Right ventricle myocardium superior (tissue), 1 donor: Measurements from ENCODE around the gene P2RY6. TPM values are rescaled to one million over a fixed set of nuclear protein-coding genes. Genes with fewer than 3 reads are reported as not detected.
"Not testable (repeated sequence)": the region's sequence is repeated elsewhere in the genome, so short reads cannot be mapped to it uniquely, and the experiment has no call there.

Source experiments
- ATAC-seq: fragments of 200-7000 bp; cut with Tn5 transposase; one replicate; pipeline ENCODE4 v1.9.1; 2020; ENCODE audit warnings: mild to moderate bottlenecking; ENCODE audit not compliant: poor library complexity
- DNase-seq: peaks from one replicate; pipeline ENCODE4 v3.0.0-alpha.2; 2020
- intact Hi-C: fragments of 100-400 bp; cut with DNase I; formaldehyde crosslinking; loops from one replicate; pipeline ENCODE4 v1.11.2; 2022
- long read RNA-seq: library from polyadenylated mRNA; unstranded; transcript quantifications from one replicate; pipeline ENCODE4 v2.0.0, GENCODE V29; 2021
- total RNA-seq: library from RNA; stranded (reverse); fragmentation: NEBNext Ultra II Directional; extraction: Animal tissue kit (Norgen Biotek cat#: 25700); gene quantifications from one replicate; pipeline ENCODE4 v1.2.1, GENCODE V29; 2021
- donor health status: DM: no; HTN: yes; CAD: no; lungs with severe emphysema.

P2RY6 gene, protein sequence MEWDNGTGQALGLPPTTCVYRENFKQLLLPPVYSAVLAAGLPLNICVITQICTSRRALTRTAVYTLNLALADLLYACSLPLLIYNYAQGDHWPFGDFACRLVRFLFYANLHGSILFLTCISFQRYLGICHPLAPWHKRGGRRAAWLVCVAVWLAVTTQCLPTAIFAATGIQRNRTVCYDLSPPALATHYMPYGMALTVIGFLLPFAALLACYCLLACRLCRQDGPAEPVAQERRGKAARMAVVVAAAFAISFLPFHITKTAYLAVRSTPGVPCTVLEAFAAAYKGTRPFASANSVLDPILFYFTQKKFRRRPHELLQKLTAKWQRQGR
- 2.1 TPM for total RNA-seq
- long read RNA-seq, partial matches to known transcripts: 0 of 1 reads
- long read RNA-seq, other reads (novel, unspliced or antisense): 0 of 1 reads

DNA sequence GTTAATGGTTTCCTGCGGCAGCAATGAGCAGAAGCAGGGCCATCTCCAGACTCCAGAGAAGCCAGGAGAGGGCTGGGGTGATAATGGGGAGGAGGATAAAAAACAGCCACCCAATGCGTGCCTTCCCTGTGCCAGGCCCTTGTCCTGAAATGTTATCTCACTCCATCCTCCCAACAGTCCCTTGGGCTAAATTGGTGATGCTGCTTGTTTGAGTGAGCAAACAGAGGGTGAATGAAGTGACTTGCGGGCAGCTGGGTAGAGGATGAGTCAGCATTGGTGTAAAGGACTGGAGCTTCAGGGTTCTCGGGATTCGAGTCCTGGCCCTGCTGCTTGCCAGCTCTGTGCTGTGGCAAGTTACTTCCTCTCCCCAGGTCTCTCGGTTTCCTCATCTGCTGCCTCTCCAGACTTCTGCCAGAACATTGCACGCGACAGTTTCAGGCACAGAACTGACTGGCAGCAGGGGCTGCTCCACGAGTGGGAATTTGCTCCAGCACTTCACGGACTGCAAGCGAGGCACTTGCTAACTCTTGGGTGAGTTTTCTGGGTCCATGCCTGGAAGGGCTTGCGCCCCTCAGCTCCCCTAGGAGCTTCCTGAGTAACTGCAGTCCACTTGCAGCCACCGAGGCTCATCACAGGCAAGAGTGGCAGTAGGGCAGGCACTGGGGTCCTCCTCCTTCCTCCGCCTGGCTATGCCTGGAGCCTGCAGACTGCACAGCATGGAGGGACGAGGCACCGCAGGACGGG is at the start of gene P2RY6:
Gene P2RY6, plus strand, starts transcription at position 403 of the 744 bp plus-strand sequence. CDS start 24,181 bp downstream, outside the sequence.
- intact Hi-C loops: no loop called here
- peak; percentile 71 for DNase-seq
- ATAC-seq: peak; percentile 59

DNA sequence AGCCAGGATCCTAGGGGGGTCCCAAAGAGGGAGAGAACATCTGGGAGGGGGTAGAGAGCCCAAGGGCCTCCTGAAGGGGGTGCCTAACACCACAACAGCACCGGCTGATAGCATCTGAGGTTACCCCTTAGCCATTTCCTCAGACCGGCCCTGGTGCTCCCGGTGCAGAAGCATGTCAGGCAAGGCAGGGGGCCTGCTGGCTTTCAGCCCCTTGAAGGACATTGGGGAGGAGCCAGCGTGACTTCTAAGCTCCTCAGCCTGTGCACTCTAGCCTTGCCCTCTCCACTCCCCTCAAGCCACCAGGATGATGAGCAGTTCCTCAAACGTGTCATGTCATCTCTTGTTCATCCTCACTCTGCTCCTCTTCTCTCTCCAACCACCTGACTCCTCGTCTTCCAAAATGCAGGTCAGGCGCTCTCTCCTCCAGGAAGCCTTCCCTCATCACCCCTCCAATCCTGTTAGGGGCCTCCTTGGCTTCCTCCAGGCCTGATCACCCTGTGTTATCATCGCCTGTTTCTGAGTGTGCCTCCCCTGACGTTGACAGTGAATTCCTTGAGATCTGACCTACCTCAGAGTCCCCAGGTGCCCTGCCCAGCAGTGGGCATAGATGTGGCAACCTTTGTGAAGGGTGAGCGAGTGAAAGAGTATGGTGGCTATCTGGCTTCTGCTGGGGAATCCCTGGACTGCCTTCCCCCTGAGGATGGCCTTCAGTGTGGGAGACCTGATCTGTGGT is 48.0 kb upstream of the P2RY6 start:
- DNase-seq (no peak), ATAC-seq (no peak)
- intact Hi-C loops: no loop called here

DNA sequence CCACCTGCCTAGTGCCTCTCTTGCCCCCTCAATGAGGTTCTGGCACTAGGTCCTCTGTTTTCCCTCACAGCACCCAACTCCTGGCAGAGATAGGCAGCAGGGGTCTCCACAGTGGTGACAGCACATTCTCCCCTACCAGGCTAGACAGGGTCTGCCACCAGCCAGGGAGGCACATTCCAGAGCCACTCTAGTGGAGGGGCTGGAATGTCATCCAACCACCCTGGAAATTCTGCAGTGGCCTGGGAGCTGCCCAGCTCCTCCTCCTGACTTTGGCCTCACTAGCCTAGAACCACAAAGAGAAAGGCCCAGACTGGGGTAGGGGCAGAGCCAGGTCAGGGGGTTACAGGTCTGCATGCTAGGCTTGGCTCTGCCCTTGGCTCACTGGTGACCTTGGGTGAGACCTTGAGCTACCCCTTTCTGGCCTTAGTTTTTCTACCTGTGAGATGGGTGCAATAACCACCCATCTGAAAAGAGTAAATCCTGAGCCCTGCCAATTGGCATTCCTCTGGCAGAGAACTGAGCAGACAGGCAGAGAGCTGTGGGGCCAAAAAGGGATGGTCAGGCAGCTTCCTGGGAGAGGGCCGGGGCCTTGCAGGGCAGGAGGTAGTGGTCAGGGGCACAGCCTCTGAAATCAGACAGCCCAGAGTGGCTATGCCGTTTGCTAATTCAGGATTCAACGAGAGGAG is 47.0 kb upstream of the P2RY6 start:
- intact Hi-C loops: no loop called here
- DNase-seq: no peak
- no peak for ATAC-seq

DNA sequence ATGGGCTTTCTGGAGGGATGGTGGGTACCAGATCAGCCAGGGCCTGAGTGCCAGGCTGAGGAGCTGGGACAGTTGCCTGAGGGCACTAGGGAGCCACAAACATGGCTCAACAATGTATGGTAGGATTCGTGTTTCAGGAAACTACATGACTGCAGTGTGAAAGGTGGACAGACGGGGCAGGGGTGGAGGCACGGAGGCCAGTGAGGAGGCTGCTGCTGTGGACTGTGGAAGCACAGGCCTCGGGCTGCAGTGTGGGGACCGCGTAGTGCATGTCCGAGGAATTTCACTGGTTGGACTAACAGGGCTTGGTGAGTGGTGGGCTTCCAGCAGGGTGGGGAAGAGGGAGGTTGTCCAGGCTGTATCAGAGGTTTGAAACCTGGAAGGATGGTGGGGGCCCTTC is 46.3 kb upstream of the P2RY6 start:
- no peak for DNase-seq
- ATAC-seq: no peak
- intact Hi-C loops: no loop called here

DNA sequence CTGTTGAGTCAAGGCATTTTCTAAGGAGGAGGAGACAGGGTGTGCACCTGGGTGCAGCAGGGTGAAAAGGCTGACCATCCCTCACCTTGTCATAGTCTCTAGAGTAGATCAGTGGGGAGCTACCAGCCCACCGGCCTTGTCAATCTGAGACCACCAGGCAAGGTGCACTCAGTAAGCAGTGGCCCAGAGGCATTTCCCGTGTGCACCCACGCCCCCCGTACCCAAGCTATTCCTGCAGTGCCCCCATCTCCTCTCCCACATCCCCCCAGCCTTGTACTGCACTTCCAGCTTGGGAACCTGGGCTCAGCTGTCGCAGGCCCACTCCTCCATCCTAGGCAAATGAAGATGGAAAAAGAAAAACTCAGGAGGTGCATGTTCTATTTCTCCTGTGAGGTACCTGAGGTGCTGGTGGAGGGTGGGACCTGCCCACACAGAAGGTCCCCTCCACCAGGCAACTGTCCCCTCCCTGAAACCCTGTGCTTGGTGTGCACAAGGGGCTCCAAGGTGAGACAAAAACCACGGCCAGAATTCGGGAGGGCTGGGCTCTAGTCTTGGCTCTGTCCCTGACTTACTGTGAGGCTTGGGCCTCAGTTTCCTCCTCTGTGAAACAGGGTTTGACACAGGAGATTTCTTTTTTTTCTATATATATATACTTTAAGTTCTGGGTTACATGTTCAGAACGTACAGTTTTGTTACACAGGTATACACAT is 45.7 kb upstream of the P2RY6 start:
- DNase-seq (no peak), ATAC-seq (no peak)
- intact Hi-C loops: no loop called here

DNA sequence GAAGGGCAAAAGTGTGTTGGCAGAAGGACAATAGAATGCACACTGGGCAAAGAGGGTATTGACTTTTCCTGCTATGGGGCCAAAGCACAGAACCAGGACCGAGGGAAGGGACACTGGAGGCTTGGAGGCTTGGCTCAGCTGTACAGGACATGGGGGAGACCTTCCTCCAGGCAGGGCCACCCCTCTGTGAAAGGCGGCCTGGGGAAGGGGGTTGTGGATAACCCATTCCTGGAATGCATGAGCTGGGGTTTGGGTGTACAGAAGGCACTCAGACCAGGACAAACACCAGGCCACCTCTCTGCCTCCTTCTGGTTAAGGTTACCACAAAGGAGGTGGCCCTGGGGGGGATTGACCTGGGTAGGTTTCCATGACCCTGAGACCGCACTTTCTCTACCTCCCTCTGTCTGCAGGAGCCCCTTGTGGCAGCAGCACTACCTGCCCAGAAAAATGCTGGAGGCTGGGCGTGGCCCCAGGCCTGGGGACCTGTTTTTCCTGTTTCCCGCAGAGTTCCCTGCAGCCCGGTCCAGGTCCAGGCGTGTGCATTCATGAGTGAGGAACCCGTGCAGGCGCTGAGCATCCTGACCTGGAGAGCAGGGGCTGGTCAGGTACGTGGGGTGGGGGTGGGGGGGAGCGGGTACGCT is 44.4 kb upstream of the P2RY6 start:
- intact Hi-C loops: no loop called here
- DNase-seq (no peak), ATAC-seq (no peak)

DNA sequence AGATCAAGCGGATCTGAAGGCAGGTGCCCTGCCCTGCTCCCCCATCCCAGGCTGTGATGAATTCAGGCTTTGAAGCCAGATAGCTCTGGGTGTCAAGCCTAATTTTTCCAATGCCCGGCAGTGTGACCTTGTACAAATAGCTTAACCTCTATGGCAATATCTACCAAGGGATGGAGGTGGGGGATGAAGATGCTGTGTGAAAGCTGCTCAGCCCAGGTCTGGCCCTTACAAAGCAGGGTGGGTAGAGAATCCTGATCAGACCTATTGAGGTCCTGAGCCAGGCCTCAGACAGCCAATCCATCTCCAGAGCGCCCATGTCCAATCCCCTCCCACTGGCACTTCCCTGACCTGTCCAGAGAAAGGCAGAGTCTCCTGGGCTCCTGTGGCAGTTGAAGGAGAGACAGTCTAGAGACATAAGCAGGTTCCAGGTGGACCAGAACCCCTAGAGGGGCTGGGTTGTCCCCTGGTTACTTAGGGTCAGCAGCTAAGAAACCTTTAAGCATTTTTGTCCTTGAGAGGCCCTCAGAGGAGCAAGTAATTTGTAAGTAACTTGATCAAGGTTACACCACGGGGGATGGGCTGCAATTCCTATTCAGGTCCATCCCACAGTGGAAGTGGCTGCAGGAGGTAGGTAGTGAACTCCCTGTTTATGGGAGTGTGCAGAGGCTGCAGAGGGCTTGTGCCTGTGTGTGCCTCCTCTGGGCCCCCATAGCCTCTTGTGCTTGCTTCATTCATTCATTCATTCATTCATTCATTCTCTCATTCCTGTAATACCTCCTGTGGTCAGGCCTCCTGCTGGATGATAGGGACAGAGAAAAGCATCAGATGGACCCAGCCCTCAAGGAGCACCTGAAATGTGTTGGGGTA is 43.6 kb upstream of the P2RY6 start:
- ATAC-seq: no peak
- DNase-seq: no peak
- intact Hi-C loops: no loop called here

DNA sequence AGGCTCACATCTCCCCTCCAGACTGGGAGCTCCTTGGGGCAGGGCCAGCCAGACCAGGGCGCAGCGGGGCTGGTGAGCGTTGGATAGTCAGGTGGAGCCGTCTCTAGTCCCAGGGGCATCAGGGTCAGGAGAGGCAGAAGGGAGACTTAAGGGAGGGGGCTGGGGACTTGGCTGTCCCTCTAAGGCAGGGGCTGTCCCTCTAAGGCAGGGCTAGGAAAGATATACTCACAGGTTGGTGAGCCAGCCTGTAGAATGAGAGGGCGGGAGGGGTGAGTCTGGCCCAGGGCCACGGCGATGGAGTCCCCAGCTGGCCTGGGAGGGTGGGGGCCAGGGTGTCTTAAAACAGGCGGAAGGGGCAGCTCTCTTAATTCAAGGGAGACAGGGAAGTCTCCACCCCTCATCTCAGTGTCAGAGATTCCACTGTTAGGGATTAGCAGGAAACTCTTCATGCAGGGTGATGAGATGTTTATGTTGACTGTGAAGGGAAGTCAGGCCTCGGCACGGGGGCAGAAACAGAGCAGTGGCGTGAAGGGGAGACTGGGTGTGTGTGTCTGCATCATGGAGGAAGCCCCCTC is 42.7 kb upstream of the P2RY6 start:
- intact Hi-C loops: no loop called here
- DNase-seq (no peak), ATAC-seq (no peak)

DNA sequence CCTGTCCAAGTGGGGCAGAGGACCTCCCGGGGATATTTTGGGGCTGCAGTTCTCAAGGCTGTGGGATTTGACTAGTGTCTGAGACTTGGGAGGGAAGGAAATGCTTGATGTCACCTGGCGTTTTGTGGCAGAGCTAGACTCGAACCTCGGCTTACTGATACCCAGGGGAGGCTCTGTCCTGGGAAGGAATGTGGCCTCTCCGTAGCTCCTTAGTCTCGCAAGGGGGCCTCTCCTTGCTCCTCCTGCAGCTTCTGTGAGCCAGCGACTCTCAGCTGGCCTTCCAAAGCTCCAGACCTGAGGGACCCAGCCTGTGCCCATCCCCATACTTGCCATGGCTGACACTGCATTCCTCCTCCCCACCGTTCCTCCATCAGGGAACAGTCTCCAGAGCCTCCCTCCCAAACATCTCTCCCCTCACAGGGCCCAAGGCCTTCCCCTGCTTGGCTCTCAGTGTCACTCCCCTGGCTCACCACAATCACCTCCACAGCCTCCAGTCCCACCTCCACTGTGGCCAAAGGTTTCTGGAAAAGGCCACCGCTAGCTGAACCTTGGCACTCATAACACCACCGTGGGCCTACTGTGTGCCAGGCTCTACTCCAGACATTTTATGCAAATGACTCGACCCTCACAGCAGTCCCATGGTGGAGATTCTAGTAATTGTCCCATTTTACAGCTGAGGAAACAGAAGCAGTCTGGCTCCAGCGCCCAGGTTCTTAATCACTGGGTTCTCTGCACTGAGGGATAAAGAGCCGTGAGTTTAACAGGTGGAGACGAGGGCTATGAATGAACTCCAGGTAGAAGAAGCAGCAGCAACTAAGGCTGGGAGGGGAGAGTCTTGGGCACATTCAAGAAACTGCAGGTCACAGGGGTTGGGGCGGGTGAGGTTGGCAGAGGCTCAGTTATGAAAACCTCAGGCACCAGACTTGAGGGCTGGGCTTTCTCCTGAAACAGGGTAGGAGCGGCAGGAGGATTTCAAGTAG is 42.0 kb upstream of the P2RY6 start:
- DNase-seq: no peak
- no peak for ATAC-seq
- intact Hi-C loops: no loop called here

DNA sequence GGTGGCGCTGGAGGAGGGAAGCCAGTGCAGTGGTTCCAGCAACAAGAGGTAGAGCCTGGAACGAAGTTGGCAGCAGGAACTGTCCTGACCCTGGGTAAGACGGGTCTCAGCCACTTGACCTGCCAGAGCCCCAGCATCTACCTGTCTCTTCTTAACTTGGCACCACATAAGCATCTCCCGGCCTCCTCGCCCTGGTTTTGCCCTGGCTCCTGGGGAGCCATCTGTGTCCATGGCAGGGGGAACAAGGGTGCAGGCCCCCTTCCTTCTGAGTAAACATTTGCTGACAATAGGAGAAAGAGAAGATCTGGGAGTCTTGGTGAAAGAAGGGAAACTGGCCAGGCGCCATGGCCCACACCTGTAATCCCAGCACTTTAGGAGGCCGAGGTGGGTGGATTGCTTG is 41.2 kb upstream of the P2RY6 start:
- ATAC-seq: no peak
- no peak for DNase-seq
- intact Hi-C loops: no loop called here

DNA sequence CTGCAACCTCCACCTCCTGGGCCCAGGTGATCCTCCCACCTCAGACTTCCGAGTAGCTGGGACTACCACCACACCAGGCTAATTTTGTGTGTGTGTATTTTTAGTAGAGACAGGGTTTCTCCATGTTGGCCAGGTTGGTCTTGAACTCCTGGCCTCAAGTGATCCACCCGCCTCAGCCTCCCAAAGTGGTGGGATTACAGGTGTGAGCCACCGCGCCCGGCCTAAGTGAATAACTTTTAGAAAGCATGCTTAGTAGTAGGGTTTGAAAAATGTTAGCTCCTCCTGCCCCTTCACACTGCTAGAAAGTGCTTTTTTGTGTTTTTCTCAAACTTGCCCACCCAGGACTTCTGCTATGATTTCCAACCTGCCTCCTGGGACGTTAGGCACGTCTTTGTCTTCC is 39.7 kb upstream of the P2RY6 start:
- DNase-seq, intact Hi-C loops, ATAC-seq: not testable (repeated sequence)

DNA sequence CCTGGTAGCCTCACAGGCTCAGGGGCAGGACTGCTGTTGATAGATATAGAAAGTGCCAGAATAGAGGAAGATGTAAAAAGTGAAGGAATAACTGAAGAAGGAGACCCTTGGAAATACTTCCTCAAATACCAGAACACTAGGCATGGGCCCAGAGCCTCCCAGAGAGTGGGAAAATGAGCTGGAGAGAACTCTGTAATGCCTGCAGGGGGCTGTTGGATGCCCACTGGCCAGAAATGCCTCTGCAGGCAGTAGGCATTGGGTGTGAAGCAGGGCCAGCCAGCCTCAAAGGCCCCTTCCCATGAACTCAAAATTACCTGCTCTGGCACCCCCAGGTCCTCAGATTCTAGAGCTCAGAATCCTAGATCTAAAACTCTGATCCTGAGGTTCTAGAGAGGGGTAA is 38.9 kb upstream of the P2RY6 start:
- ATAC-seq (no peak), DNase-seq (no peak)
- intact Hi-C loops: no loop called here

DNA sequence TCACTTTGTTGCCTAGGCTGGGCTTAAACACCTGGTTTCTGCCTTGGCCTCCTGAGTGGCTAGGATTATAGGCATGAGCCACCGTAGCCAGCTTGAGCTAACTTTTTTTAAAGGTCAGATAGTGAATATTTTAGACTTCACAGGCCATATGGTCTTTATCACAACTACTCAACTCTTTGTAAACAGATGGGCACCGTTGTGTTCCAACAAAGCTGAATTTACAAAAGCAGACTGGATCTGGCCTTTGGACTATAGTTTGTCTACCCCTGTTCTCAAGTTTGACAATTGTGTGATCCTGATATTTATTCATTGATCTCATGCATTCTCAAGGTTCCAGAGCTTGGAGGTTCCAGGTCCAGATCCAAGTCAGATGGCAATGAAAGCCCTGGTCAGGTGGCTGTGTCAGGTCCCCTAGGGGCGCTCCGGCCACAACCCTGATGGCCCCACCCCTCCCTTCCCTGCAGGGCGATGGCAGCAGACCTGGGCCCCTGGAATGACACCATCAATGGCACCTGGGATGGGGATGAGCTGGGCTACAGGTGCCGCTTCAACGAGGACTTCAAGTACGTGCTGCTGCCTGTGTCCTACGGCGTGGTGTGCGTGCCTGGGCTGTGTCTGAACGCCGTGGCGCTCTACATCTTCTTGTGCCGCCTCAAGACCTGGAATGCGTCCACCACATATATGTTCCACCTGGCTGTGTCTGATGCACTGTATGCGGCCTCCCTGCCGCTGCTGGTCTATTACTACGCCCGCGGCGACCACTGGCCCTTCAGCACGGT is 38.3 kb upstream of the P2RY6 start:
- ATAC-seq (no peak), DNase-seq (no peak)
- intact Hi-C loops: no loop called here

DNA sequence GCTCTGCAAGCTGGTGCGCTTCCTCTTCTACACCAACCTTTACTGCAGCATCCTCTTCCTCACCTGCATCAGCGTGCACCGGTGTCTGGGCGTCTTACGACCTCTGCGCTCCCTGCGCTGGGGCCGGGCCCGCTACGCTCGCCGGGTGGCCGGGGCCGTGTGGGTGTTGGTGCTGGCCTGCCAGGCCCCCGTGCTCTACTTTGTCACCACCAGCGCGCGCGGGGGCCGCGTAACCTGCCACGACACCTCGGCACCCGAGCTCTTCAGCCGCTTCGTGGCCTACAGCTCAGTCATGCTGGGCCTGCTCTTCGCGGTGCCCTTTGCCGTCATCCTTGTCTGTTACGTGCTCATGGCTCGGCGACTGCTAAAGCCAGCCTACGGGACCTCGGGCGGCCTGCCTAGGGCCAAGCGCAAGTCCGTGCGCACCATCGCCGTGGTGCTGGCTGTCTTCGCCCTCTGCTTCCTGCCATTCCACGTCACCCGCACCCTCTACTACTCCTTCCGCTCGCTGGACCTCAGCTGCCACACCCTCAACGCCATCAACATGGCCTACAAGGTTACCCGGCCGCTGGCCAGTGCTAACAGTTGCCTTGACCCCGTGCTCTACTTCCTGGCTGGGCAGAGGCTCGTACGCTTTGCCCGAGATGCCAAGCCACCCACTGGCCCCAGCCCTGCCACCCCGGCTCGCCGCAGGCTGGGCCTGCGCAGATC is 37.5 kb upstream of the P2RY6 start:
- DNase-seq (no peak), ATAC-seq (no peak)
- intact Hi-C loops: loop anchor here (5.0 kb wide), 2 partner anchors 53 to 402 kb away; no protein-coding TSS in a partner anchor
